OCI-LY3 (cell line): ENCODE results near the gene GRK3.

ENCODE experiments used
- H2AFZ ChIP-seq: fragments of 200-600, 300-600 bp; shearing (Covaris generic); 2 replicates; pipeline ENCODE4 v1.6.0; 2014; ENCODE audit warnings: antibody characterized with exemption, low read depth, low read length
- H3K27ac ChIP-seq: fragments of 200-600, 300-600 bp; sonication (generic); 2 replicates; pipeline ENCODE4 v1.5.1; 2014; ENCODE audit warnings: mild to moderate bottlenecking, low read length, moderate library complexity, mixed read lengths
- H3K27me3 ChIP-seq: fragments of 200-600, 300-600 bp; sonication (generic); 2 replicates; pipeline ENCODE4 v1.6.1; 2014; ENCODE audit warnings: low read depth, low read length, mixed read lengths
- H3K36me3 ChIP-seq: fragments of 200-600, 300-600 bp; sonication (generic); replicated peaks from 2 replicates; pipeline ENCODE3; 2014; ENCODE audit warnings: low read depth, low read length, mixed read lengths
- H3K4me1 ChIP-seq: fragments of 300-600, 200-600 bp; sonication (generic); 2 replicates; pipeline ENCODE4 v1.6.1; 2014; ENCODE audit warnings: low read length, mixed read lengths
- H3K4me2 ChIP-seq: fragments of 200-600, 300-600 bp; sonication (generic); 2 replicates; pipeline ENCODE4 v1.6.1; 2014; ENCODE audit warnings: low read length, mixed read lengths
- H3K4me3 ChIP-seq: fragments of 300-600, 200-600 bp; sonication (generic); 2 replicates; pipeline ENCODE4 v1.5.1; 2014; ENCODE audit warnings: antibody characterized with exemption, mild to moderate bottlenecking, low read length, moderate library complexity
- H3K79me2 ChIP-seq: fragments of 300-600, 200-600 bp; shearing (Covaris generic); 2 replicates; pipeline ENCODE4 v1.6.1; 2014; ENCODE audit warnings: mild to moderate bottlenecking, low read length, mixed read lengths
- H3K9ac ChIP-seq: fragments of 300-600, 200-600 bp; shearing (Covaris generic); 2 replicates; pipeline ENCODE4 v1.6.0; 2014; ENCODE audit warnings: mild to moderate bottlenecking, low read length, moderate library complexity
- H3K9me3 ChIP-seq: fragments of 200-600, 300-600 bp; shearing (Covaris generic); 2 replicates; pipeline ENCODE4 v1.6.1; 2014; ENCODE audit warnings: low read length, mixed read lengths; ENCODE audit not compliant: insufficient read depth
- H4K20me1 ChIP-seq: fragments of 200-600, 300-600 bp; sonication (generic); 2 replicates; pipeline ENCODE4 v1.6.1; 2016; ENCODE audit warnings: low read length, mixed read lengths; ENCODE audit not compliant: insufficient read depth
- EZH2phosphoT487 ChIP-seq: fragments of 200-600 bp; shearing (Covaris generic); IDR thresholded peaks from 2 replicates; pipeline ENCODE4 v1.6.1; 2018; ENCODE audit warnings: antibody characterized with exemption, mixed run types, low read depth
- TF ChIP-seq, protein P1 (sequence below): fragments of 200-600, 300-600 bp; sonication (generic); IDR thresholded peaks from 2 replicates; pipeline ENCODE4 v1.5.1; 2014; ENCODE audit warnings: antibody characterized with exemption, low read length, low read depth

The GRK3 gene

DNA sequence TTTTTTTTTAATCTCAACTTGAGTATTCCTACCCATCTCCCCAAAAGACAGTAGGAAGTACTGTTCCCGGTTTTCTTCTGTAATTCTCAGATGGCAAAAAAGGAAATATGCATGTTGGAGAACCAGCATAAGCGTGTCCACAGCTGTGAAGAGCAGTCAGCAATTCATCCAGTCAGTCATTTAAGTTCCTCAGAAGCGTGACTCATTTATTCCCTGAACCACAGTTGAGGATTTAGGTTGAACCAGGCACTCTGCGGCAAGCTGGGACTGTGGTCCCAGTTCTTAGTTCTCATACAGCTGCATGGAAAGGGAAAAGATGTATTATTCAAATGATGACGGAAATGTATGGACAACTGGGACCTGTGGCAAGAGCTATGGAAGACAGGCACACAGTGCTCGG, 116.5 kb downstream of the GRK3 start:
- Histone ChIP-seq H3K4me1 (no peaks in the 10 kb centered on the region), H3K4me2 (no peak overlapping the region), H3K9me3 (no peaks in the 10 kb centered on the region), H3K36me3 (peaks cover 55% of the 10 kb centered on the region), H3K27me3 (no peaks in the 10 kb centered on the region), H3K4me3 (no peak overlapping the region), H3K79me2 (peaks cover 11% of the 10 kb centered on the region; the same call in 1 of the 2 replicates), H4K20me1 (peaks cover 9% of the 10 kb centered on the region; the same call in 1 of the 2 replicates), H3K9ac (no peak overlapping the region), H2AFZ (no peak overlapping the region), H3K27ac (no peak overlapping the region)
- TF ChIP-seq EZH2phosphoT487, result no peak
- TF ChIP-seq, protein P1, sequence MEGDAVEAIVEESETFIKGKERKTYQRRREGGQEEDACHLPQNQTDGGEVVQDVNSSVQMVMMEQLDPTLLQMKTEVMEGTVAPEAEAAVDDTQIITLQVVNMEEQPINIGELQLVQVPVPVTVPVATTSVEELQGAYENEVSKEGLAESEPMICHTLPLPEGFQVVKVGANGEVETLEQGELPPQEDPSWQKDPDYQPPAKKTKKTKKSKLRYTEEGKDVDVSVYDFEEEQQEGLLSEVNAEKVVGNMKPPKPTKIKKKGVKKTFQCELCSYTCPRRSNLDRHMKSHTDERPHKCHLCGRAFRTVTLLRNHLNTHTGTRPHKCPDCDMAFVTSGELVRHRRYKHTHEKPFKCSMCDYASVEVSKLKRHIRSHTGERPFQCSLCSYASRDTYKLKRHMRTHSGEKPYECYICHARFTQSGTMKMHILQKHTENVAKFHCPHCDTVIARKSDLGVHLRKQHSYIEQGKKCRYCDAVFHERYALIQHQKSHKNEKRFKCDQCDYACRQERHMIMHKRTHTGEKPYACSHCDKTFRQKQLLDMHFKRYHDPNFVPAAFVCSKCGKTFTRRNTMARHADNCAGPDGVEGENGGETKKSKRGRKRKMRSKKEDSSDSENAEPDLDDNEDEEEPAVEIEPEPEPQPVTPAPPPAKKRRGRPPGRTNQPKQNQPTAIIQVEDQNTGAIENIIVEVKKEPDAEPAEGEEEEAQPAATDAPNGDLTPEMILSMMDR, result no peak

DNA sequence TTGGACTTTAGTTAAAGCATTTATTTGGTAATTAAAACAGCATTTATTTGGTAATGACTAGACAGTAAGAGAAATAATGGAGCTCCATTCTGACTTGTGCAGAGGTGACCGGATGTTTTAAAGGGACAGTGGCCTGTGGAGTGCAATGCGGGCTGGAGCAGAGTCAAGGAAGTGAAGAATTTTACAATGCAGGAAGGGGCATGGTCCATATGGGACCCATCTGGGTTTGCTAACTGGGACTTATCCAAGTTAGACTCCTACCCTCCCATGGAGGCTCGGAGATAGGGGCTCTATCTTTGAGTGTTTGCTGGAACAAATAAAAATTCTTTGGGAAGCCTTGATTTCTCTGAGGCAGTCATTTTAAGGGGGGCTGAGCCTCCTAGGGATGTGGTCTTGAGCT, 117.6 kb downstream of the GRK3 start:
- no peak overlapping the region for H3K9ac ChIP-seq
- TF ChIP-seq, protein P1, result no peak
- no peak for TF ChIP-seq EZH2phosphoT487
- H3K79me2 ChIP-seq, result peaks cover 11% of the 10 kb centered on the region; the same call in 1 of the 2 replicates
- H3K27ac ChIP-seq, result no peak overlapping the region
- H3K4me3 ChIP-seq, result no peak overlapping the region
- H2AFZ ChIP-seq, result no peak overlapping the region
- peaks cover 9% of the 10 kb centered on the region; the same call in 1 of the 2 replicates for H4K20me1 ChIP-seq
- H3K36me3 ChIP-seq, result peaks cover 62% of the 10 kb centered on the region
- no peak overlapping the region for H3K4me2 ChIP-seq
- H3K9me3 ChIP-seq, result no peaks in the 10 kb centered on the region
- no peaks in the 10 kb centered on the region for H3K27me3 ChIP-seq
- H3K4me1 ChIP-seq, result no peaks in the 10 kb centered on the region

DNA sequence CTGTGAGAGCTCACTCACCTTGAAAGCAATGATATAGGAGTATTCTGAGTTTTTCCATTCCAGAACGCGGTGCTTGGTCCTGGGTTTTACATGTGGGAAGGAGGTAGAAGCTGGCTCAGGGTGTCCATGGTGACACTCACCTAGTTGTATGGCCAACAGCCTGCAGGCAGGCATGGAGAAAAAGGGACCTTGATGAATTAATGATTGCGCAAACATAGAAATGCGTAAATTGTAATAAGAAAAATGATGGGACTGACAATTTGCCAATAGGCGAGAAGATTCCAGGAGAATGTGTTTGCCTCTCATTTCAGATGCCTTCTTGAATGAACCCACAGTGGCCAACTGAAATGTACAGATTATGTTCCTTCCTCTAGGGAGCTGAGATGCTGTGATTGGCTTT, 124.2 kb downstream of the GRK3 start:
- TF ChIP-seq EZH2phosphoT487, result no peak
- TF ChIP-seq, protein P1, result no peak
- Histone ChIP-seq H3K4me2 (no peak overlapping the region), H3K79me2 (no peaks in the 10 kb centered on the region), H2AFZ (no peak overlapping the region), H3K4me3 (no peak overlapping the region), H3K9ac (no peak overlapping the region), H3K27ac (no peak overlapping the region), H3K36me3 (peaks cover 68% of the 10 kb centered on the region), H4K20me1 (no peaks in the 10 kb centered on the region), H3K4me1 (peaks cover 4% of the 10 kb centered on the region; the same call in 1 of the 2 replicates), H3K27me3 (no peaks in the 10 kb centered on the region), H3K9me3 (no peaks in the 10 kb centered on the region)

DNA sequence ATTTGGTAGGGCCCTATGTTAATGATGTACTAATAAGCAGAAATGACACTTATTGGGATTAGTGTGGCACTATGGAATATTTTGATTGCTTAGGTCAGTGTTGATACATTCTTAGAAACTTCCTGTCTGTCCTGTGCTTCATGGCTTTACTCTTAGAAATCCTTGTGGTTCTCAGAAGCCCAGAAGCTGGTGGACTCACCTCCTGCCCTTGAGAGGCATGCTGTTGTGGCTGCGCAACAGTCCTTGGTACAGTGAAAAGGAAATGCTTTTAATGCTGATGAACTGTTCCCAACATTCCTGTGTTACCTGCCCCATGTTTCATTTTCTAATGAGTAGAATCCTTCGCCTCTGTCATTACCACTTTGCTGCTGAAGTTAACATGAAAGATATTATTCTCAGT, 125.2 kb downstream of the GRK3 start:
- H3K4me2 ChIP-seq, result no peak overlapping the region
- no peaks in the 10 kb centered on the region for H4K20me1 ChIP-seq
- H3K9ac ChIP-seq, result no peak overlapping the region
- peaks cover 72% of the 10 kb centered on the region for H3K36me3 ChIP-seq
- no peaks in the 10 kb centered on the region for H3K27me3 ChIP-seq
- H3K4me1 ChIP-seq, result peaks cover 4% of the 10 kb centered on the region; the same call in 1 of the 2 replicates
- no peaks in the 10 kb centered on the region for H3K79me2 ChIP-seq
- H3K9me3 ChIP-seq, result no peaks in the 10 kb centered on the region
- no peak overlapping the region for H3K27ac ChIP-seq
- H3K4me3 ChIP-seq, result no peak overlapping the region
- H2AFZ ChIP-seq, result no peak overlapping the region
- TF ChIP-seq, protein P1, result no peak
- no peak for TF ChIP-seq EZH2phosphoT487
